Kidney (tissue), 14 donors: Measurements from ENCODE around the gene RAB28. TPM values are rescaled to one million over a fixed set of nuclear protein-coding genes. Genes with fewer than 3 reads are reported as not detected.

Source experiments
- DNase-seq, 5 donors: peaks; one replicate each; pipeline ENCODE4 v3.0.0-alpha.2; 2013 to 2020
- FAIRE-seq: peaks from 2 replicates; lab custom pipeline; 2012; peaks lifted over from hg19 to GRCh38; lab: Jason Lieb, UNC
- H3K27ac ChIP-seq, 2 donors: one replicate each; pipeline ENCODE4 v1.7.0; 2013; ENCODE audit warnings: low read depth in 2 of 2, low read length in 2 of 2, inconsistent platforms in 1 of 2
- H3K27me3 ChIP-seq: one replicate; pipeline ENCODE4 v1.7.1; 2013; ENCODE audit warnings: low read length, inconsistent platforms; ENCODE audit not compliant: control insufficient read depth, insufficient read depth
- H3K36me3 ChIP-seq, 3 donors: one replicate each; pipeline versions ENCODE4 v1.7.0 to v1.7.1; 2013; ENCODE audit warnings: low read length in 3 of 3, control low read depth in 1 of 3, inconsistent platforms in 1 of 3; ENCODE audit not compliant: insufficient read depth in 3 of 3, control insufficient read depth in 2 of 3
- H3K4me1 ChIP-seq, 3 donors: one replicate each; pipeline versions ENCODE4 v1.7.0 to v1.7.1; 2013; ENCODE audit warnings: low read length in 3 of 3, inconsistent platforms in 1 of 3, low read depth in 1 of 3; ENCODE audit not compliant: control insufficient read depth in 2 of 3, insufficient read depth in 2 of 3
- H3K4me3 ChIP-seq, 3 donors: one replicate each; pipeline versions ENCODE4 v1.7.0 to v1.8.1; 2013; ENCODE audit warnings: low read length in 3 of 3, control low read depth in 1 of 3, inconsistent platforms in 1 of 3
- H3K9ac ChIP-seq, 3 donors: one replicate each; pipeline versions ENCODE4 v1.7.0 to v1.7.1; 2013; ENCODE audit warnings: low read length in 3 of 3, control low read depth in 1 of 3, inconsistent platforms in 1 of 3
- H3K9me3 ChIP-seq, 3 donors: one replicate each; pipeline versions ENCODE4 v1.7.0 to v1.7.1; 2013; ENCODE audit warnings: low read length in 3 of 3, control low read depth in 1 of 3, inconsistent platforms in 1 of 3; ENCODE audit not compliant: control insufficient read depth in 2 of 3, insufficient read depth in 1 of 3
- CTCF ChIP-seq: IDR thresholded peaks from 3 replicates; pipeline ENCODE4 v1.5.1; 2012; ENCODE audit warnings: mild to moderate bottlenecking, moderate library complexity, borderline replicate concordance; ENCODE audit not compliant: insufficient read depth; ENCODE audit errors: extremely low read depth
- intact Hi-C: fragments of 100-400 bp; cut with DNase I; formaldehyde crosslinking; loops from one replicate; pipeline ENCODE4 v1.11.1; 2022
- polyA plus RNA-seq: library from polyadenylated mRNA; stranded (reverse); fragments of 350-450 nt; fragmentation: Illumina TruSeq; extraction: RNeasy Lipid Tissue Mini Kit (QIAGEN cat#74804); gene quantifications from one replicate; pipeline ENCODE4 v1.2.3, GENCODE V29; 2014; ENCODE audit warnings: low read depth, low replicate concordance; ENCODE audit not compliant: insufficient read depth
- total RNA-seq: library from RNA; stranded (reverse); fragmentation: NEBNext Ultra II Directional; extraction: Animal tissue kit (Norgen Biotek cat#: 25700); gene quantifications from one replicate; pipeline ENCODE4 v1.2.1, GENCODE V29; 2021
- donor health status: control.
- donor health status: control.
- donor health status: control.
- donor health status: control.
- donor health status: control.
- donor health status: DM: yes; HTN: yes; CAD: no.
- donor health status: Normal renal cell carcinoma (clear cell type).

Gene RAB28
- total and polyA plus RNA-seq, 2 donors from 2014 or later: 16.2 to 19.1 TPM

DNA sequence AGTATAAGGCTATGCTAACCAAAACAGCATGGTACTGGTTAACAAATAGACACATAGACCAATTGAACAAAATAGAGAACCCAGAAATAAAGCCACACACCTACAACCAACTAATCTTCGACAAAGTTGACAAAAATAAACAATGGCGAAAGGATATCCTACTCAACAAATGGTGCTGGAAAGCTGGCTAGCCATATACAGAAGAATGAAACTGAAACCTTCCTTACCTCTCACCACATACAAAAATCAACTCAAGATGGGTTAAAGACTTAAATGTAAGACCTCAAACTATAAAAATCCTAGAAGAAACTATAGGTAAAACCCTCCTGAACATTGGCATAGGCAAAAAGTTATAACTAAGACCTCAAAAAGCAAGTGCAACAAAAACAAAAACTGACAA is 47.2 kb downstream of the RAB28 start:
- FAIRE-seq: no peak
- Histone ChIP-seq H3K4me3 (no peak overlapping the region), H3K4me1 (no peaks in the 10 kb centered on the region), H3K27ac (no peak overlapping the region), H3K9me3 (peaks cover 0 to 7% (median 0%) of the 10 kb centered on the region in 3 donors), H3K36me3 (no peaks in the 10 kb centered on the region), H3K9ac (no peak overlapping the region), H3K27me3 (no peaks in the 10 kb centered on the region)
- TF ChIP-seq CTCF: no peak
- intact Hi-C loops: no loop called here
- DNase-seq: no peak

- H3K4me3 ChIP-seq: no peak overlapping the region
- no peak overlapping the region for H3K27ac ChIP-seq
- no peak overlapping the region for H3K9ac ChIP-seq
- no peaks in the 10 kb centered on the region for H3K27me3 ChIP-seq
- DNase-seq (no peak), FAIRE-seq (no peak)
- no peaks in the 10 kb centered on the region for H3K4me1 ChIP-seq
- TF ChIP-seq CTCF: no peak
- no peaks in the 10 kb centered on the region for H3K36me3 ChIP-seq
- peaks cover 0 to 7% (median 0%) of the 10 kb centered on the region in 3 donors for H3K9me3 ChIP-seq
- intact Hi-C loops: no loop called here
These were observed 51.7 kb downstream of the RAB28 start for GRCh38 chr4:13432453-13432852.

- H3K27ac ChIP-seq: no peak overlapping the region
- no peaks in the 10 kb centered on the region for H3K4me1 ChIP-seq
- intact Hi-C loops: no loop called here
- no peaks in the 10 kb centered on the region for H3K27me3 ChIP-seq
- H3K4me3 ChIP-seq: no peak overlapping the region
- no peak overlapping the region for H3K9ac ChIP-seq
- TF ChIP-seq CTCF: no peak
- no peak for DNase-seq
- H3K9me3 ChIP-seq: no peaks in the 10 kb centered on the region
- no peaks in the 10 kb centered on the region for H3K36me3 ChIP-seq
- FAIRE-seq: no peak
These were observed 53.1 kb downstream of the RAB28 start for GRCh38 chr4:13430834-13431568.
